ENCODE data around the gene FBF1. TPM values are rescaled to one million over a fixed set of nuclear protein-coding genes. Genes with fewer than 3 reads are reported as not detected.
A peak's percentile ranks its signal among the peaks of the same experiment; 100 is the strongest.

Gene FBF1
- total RNA-seq, 1 donor from 2014 or later, result 27.5 TPM

DNA sequence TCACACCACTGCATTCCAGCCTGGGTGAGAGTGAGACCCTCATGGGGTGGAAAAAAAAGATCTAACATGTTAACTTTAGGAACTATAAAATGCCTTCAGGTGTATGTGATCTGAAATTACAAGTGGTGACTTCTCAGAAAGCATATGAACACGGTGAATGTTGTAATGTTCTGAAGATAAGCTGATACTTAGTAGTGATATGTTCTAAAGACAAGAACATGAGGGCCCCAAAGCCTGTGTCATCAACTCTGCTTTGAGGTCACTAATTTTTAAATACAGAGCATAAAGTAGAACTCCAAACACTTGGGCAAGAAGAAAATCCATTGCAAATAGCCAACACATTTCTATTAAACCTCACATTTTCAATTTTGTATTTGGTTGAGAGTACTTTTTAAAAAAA is 2.6 kb upstream of the FBF1 start:
- H3K4me3 Mint-ChIP-seq, result no peak overlapping the region
- TF ChIP-seq, protein P1, sequence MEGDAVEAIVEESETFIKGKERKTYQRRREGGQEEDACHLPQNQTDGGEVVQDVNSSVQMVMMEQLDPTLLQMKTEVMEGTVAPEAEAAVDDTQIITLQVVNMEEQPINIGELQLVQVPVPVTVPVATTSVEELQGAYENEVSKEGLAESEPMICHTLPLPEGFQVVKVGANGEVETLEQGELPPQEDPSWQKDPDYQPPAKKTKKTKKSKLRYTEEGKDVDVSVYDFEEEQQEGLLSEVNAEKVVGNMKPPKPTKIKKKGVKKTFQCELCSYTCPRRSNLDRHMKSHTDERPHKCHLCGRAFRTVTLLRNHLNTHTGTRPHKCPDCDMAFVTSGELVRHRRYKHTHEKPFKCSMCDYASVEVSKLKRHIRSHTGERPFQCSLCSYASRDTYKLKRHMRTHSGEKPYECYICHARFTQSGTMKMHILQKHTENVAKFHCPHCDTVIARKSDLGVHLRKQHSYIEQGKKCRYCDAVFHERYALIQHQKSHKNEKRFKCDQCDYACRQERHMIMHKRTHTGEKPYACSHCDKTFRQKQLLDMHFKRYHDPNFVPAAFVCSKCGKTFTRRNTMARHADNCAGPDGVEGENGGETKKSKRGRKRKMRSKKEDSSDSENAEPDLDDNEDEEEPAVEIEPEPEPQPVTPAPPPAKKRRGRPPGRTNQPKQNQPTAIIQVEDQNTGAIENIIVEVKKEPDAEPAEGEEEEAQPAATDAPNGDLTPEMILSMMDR (conservative IDR thresholded peaks at IDR 0.05), result no peak
- H3K27me3 Mint-ChIP-seq, result no peaks in the 10 kb centered on the region
- H3K9me3 Mint-ChIP-seq, result no peaks in the 10 kb centered on the region
- H3K36me3 Mint-ChIP-seq, result peaks cover 8% of the 10 kb centered on the region
- H3K27ac Mint-ChIP-seq, result no peak overlapping the region
- peaks cover 7% of the 10 kb centered on the region for H3K4me1 Mint-ChIP-seq (ENCODE audit: unreplicated experiment)
- no peak for DNase-seq (ENCODE audit: extremely low spot score, unreplicated experiment)

DNA sequence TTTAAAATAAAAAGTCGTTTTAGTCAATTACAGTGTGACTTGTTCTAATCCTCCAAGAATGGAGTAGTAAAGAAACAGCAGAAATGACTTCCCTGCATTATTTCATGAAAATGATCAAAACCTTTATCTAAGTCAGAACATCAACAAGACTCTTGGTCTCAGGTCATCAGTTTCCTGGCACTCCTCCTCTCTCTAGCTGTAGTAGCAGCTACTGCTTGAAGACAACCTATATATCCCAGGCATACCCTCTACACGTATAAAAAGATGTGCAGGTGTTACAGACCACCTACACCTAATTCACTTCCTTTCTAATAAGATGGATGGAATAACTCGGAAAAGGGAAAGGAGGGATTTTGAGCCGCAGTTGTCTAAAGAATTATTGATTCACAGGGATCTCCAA is 1.6 kb upstream of the FBF1 start:
- no peak for DNase-seq (ENCODE audit: extremely low spot score, unreplicated experiment)
- TF ChIP-seq, protein P1 (conservative IDR thresholded peaks at IDR 0.05), result no peak
- Mint-ChIP-seq H3K27me3 (no peaks in the 10 kb centered on the region), H3K4me3 (peak overlapping the region; percentile 62), H3K4me1 (ENCODE audit: unreplicated experiment) (peaks cover 7% of the 10 kb centered on the region), H3K27ac (peak overlapping the region; percentile 48), H3K9me3 (no peaks in the 10 kb centered on the region), H3K36me3 (peaks cover 8% of the 10 kb centered on the region)

DNA sequence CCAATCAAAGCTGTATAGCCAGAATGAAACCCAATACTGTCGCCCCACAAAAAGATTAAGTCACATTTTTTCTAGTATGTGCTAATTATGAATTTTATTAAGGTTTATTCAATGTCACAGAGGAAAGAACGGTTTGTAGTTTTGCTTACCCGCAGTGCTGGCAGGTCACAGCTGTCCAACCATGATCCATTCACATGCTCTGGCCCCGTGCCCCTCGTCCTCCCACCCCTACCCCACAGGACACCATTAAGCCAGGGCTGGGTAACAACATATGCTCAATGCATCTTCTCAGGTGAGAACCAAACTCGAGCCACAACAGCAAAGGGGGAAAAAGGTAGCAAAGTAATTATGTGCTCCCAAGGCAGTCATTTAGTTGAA is 589 bp upstream of the FBF1 start:
- peaks cover 7% of the 10 kb centered on the region for H3K4me1 Mint-ChIP-seq (ENCODE audit: unreplicated experiment)
- peak overlapping the region; percentile 73 for H3K27ac Mint-ChIP-seq
- peaks cover 4% of the 10 kb centered on the region for H3K36me3 Mint-ChIP-seq
- DNase-seq (ENCODE audit: extremely low spot score, unreplicated experiment), result no peak
- no peaks in the 10 kb centered on the region for H3K27me3 Mint-ChIP-seq
- no peaks in the 10 kb centered on the region for H3K9me3 Mint-ChIP-seq
- TF ChIP-seq, protein P1 (conservative IDR thresholded peaks at IDR 0.05), result no peak
- peak overlapping the region; percentile 95 for H3K4me3 Mint-ChIP-seq

DNA sequence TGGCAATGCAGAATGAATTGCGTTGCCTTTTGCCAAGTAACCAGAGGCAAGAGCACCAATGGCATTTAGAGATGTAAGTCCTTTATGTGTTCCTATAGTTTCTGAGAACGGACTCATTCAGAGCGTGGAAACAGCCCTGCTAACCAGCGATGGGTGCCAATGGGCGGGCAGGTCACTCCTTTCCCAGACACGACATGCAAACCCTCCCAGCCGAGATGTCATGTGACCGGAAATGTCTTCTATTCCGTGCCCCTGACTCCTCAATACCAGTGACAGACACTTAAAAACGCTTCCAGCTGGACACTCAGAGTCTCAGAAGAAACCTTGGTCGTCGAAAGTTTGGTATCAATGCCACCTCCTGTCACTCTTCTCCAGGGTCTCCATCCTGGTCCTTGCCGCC is 3.2 kb downstream of the FBF1 start:
- no peaks in the 10 kb centered on the region for H3K36me3 Mint-ChIP-seq
- H3K27ac Mint-ChIP-seq, result no peak overlapping the region
- H3K9me3 Mint-ChIP-seq, result no peaks in the 10 kb centered on the region
- peaks cover 7% of the 10 kb centered on the region for H3K4me1 Mint-ChIP-seq (ENCODE audit: unreplicated experiment)
- no peak for DNase-seq (ENCODE audit: extremely low spot score, unreplicated experiment)
- TF ChIP-seq, protein P1 (conservative IDR thresholded peaks at IDR 0.05), result no peak
- no peaks in the 10 kb centered on the region for H3K27me3 Mint-ChIP-seq
- H3K4me3 Mint-ChIP-seq, result no peak overlapping the region

DNA sequence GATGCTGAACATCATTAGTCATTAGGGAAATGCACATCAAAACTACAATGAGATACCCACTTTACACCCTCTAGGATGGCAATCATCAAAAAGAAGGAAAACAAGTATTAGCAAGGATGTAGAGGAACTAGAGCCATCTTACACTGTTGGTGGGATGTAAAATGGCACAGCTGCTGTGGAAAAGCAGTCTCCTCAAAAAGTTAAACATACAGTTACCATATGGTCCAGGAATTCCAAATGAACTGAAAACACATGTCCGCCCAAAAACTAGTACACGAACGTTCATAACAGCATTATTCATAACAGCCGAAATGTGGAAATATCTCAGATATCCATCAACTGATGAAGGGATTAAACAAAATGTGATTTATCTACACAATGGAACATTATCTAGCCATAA is 7.0 kb downstream of the FBF1 start:
- TF ChIP-seq, protein P1 (conservative IDR thresholded peaks at IDR 0.05), result no peak
- no peaks in the 10 kb centered on the region for H3K36me3 Mint-ChIP-seq
- no peaks in the 10 kb centered on the region for H3K27me3 Mint-ChIP-seq

DNA sequence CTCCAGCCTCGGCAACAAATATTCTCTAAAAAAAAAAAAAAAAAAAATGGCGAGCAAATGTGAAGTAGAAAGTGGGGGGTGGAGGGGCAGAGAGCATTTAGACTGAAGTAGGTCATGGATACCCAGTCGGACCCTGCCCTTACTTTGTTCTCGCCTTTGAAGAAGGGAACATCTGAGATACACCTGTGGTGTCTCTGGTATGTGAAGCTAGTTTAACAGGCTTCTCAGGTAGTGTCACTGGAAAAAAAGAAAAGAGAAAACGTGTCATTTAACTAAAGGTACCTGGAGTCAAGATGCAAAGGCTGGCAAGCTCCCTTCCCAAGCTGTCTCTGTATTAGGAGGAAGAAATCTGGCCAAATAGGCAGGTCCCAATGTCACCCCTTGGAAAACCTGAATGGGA is 8.0 kb downstream of the FBF1 start:
- Mint-ChIP-seq H3K9me3 (no peaks in the 10 kb centered on the region), H3K36me3 (no peaks in the 10 kb centered on the region), H3K27me3 (no peaks in the 10 kb centered on the region), H3K4me1 (ENCODE audit: unreplicated experiment) (no peaks in the 10 kb centered on the region), H3K4me3 (peak overlapping the region; percentile 74), H3K27ac (peak overlapping the region; percentile 89)
- DNase-seq (ENCODE audit: extremely low spot score, unreplicated experiment), result no peak
- TF ChIP-seq, protein P1 (conservative IDR thresholded peaks at IDR 0.05), result no peak

More for the DNA sequence above, 7.0 kb downstream of the FBF1 start:
- Mint-ChIP-seq H3K4me1 (ENCODE audit: unreplicated experiment) (no peaks in the 10 kb centered on the region), H3K9me3 (no peaks in the 10 kb centered on the region), H3K4me3 (no peak overlapping the region), H3K27ac (peak overlapping the region; percentile 89)
- DNase-seq (ENCODE audit: extremely low spot score, unreplicated experiment), result no peak
